ENCODE data around the gene AUTS2.

AUTS2 gene

DNA sequence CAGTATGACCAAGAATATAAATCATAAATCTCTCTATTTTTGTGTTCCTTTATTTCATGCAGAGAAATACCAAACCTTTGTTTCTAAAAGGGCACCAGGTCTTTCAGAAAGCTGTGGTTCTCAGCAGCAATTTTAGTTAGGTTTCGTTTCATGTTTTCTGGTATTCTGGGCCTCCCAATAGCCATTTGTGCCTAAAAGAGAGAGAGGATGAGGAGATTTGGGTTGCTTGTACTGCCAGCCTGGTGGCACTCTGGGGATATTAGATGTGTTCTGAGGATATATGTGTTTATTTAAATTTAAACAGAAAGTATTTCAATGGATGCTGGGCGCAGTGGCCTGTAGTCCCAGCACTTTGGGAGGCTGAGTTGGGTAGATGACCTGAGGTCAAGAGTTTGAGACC lies 471.7 kb downstream of the AUTS2 start:
- no peak for DNase-seq (ENCODE audit: low spot score)

DNA sequence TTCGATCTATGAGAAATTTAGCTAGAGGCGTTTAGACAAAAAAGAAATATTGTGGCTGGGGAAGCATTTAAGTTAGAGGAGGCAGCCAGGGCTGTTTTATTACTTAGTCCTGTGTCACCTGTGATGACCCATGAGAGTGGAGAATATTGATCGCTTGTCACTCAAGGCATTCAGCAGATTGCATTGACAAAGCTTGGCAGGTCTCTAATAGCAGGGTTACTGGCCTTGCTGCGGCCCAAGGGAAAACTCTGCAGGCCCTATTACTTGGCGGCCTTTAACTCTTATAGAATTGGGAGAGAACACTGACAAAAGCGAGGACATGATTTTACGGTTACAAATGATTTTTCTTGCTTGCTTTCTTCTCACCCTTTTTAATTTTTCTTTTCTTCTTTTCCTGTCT lies 473.5 kb downstream of the AUTS2 start:
- no peak for DNase-seq (ENCODE audit: low spot score)

DNA sequence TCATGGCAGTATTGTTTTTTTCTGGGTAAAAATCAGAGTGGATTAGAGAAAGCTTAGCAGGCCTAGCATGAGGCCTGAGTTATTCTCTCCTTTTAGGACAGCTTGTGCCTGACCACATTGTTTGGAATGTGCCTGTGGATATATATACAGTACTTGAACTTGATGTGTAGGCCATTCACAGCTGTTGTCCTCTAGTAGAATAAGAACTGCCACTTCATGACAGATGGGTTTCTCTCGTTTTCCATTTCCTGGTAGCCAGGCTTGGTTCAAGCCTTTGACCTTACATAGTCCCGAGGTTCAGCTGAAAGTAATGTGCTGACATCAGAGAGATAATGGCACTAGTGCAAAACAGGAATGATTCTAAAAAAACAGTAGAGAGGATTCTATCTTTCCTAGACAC lies 473.9 kb downstream of the AUTS2 start:
- no peak for DNase-seq (ENCODE audit: low spot score)

DNA sequence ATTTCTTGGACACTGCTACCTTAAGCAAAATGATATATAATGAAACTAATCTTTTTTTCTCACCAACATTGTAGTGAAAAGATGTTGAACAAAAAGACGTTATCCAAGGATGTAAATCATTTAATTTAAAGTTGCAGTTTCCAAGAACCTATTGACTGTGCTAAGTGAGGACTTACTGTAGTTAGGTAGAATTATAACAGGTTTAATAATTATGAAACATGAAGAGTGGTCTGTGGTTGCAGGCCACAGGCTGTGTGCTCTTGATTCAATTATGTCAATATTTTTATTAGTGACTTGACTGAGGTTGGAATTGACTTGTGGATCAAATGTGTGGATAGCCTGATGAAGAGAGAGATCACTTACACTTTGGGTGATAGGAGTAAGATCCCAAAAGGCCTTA lies 478.1 kb downstream of the AUTS2 start:
- no peak for DNase-seq (ENCODE audit: low spot score)

DNA sequence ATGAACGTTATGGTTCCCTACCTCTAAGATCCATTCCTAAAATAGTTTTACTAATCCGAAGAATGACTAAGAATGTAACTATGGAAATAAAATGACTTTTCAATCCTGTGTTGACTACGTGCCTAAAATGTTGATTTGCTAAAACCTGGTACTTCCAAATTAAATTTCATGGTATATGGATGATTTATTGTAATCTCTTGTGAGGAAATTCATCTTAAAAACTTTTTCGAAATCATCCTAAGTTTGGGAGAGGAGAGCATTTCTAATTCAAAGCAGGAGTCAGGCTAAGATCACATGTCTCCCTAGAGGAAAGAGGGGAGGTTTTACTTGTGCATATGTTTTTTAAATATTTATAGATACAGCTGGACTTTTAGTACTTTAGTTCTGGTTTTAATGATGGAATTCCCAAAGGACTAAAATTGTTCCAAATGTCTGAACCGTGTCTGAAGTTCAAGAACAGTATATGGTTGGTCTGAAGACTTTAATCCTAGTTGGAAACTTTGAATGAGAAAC lies 483.9 kb downstream of the AUTS2 start:
- DNase-seq (ENCODE audit: low spot score): no peak

DNA sequence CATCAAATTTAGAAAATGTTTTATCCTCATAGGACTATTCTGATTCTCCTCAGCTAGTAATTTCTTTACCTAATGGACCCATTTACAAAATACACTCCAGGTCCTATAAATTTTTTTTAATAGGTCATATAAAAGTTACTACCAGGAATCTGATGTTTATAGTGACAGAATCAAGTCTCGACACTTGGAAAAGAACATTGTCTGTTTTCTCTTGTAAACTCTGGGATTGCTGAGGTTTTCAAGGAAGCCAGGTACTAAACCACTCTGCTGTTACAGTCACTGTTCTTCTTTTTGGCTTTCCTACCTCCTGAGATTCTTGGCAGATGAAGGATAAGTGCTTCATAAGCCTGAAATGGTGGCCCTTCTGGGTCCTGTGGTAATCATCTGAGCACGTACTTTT lies 493.1 kb downstream of the AUTS2 start:
- DNase-seq (ENCODE audit: low spot score): no peak

DNA sequence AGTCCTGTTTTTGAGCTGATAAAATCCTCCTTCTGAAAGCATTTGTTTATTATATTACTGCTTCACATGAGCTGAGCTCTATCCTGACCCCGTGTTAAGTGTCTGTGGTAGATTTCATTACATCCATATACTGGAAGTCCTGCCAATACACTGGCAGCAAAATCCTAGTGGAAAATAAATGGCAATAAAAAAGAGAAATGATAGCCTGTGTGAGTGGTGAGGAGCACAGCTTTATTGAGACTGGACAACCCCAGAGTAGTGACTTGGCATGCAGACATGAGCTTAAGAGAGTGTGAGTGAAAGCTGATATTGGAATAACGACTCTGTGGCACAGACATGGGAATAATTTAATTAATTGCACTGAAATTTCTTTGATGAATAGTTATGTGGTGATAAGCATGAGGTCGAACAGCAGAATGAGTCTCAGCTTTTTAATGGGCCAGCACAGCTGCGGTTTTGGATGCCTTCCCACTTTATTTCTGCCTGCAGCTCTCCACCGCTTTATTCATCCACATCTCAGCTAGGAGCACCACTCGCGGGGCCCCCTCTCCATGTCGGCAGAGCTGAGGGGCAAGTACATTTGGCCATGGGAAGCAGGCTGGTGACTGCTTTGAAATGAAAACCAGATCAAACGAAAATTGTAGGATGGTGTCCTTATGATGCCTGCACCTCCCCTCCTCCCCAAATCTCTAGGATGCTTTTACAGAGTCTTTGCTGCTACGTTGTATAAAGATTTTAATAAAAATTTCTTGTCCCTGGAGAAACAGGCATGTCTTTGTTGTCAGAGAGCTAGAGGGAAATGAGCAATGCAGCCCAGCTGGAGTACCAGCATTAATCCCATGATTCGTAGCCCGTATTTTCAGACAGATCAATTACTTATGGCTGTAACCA lies 494.3 kb downstream of the AUTS2 start:
- DNase-seq (ENCODE audit: low spot score): no peak

DNA sequence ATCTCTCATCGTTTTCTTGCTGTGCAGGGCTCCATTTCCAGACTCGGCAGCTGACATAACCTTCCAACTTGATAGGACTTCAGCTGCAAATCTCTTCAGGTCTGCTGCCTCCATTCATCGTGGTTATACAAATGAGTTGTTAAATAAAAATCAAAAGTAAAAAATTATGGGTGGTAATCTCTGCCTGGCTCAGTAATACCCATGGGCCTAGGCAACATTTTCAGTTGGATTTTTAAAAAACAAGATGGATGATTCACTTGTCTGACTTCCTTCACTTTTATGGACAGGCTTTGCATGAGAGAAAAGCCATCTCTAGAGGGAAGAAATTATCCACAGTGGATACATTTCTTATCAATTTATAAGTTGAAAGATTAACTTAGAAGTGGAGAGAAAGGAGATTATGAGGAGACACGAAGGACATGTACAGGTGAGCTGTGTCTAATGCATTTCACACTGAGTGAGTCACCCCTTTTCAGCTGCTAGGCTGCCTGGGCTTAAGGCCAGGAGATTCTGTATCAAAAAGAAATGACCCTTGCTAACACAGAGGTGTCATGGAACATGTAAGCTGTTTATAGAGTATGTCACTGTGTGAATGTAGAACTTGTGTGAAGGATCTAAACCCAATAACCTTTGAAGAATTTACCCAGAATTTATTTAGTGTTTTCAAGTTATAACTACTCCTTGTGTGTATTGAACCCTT lies 495.1 kb downstream of the AUTS2 start:
- DNase-seq (ENCODE audit: low spot score): no peak

DNA sequence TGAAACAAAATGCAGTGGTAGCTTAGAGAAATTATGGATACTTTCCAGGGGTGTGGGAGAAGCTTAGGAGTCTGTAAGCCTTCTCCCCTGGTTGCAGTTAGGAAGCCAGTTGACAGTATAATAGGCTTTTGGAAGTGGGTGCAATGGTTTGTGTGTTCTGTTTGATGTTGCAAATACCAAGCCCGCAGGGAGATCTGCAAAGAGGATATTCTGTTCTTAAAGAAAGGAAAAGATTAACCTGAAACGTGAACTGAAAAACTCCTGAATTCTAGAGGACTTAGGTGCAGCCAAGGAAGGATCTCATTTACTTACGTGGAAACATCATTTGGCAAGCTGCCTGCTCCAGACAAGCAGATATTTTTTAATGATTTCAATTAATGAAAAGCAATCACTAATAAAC lies 496.6 kb downstream of the AUTS2 start:
- DNase-seq (ENCODE audit: low spot score): no peak

DNA sequence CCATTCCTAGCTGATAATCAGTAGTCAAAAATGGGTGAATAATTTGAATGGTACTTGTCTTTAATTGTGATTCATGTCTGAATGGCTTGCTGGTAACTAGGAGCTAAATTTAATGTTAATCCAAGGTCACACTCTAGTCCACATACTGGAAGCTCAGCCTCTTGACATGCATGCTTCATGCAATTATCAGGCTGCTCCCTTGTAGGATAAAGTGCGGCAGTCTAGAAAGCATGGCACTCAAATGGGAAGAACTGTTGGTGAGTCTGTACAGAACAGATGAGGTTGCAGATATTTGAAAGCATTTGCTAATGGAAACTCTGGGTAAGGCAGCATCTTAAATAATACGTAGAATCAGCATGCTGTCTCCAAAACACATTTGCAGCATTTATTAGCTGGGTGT lies 499.4 kb downstream of the AUTS2 start:
- DNase-seq (ENCODE audit: low spot score): no peak

DNA sequence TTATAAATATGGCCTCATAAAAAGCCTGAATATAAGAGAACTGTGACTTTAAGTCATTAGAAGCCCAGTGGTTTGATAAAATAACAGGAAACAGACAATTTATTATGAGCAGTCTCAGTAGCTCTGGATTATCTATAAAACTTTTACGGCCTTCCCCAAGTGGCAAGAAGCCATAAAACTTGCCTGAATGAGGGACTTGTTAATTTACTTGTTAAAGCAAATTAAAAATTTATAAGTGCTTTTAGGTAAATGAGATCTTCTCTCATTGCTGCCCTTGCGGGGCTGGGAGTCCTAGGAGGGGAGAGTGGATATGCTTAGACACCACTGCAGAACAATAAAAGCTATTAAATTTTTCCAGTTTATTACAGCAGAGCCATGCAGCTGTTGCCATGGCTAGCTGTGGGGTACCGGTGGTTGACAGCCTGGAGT lies 499.9 kb downstream of the AUTS2 start:
- no peak for DNase-seq (ENCODE audit: low spot score)

DNA sequence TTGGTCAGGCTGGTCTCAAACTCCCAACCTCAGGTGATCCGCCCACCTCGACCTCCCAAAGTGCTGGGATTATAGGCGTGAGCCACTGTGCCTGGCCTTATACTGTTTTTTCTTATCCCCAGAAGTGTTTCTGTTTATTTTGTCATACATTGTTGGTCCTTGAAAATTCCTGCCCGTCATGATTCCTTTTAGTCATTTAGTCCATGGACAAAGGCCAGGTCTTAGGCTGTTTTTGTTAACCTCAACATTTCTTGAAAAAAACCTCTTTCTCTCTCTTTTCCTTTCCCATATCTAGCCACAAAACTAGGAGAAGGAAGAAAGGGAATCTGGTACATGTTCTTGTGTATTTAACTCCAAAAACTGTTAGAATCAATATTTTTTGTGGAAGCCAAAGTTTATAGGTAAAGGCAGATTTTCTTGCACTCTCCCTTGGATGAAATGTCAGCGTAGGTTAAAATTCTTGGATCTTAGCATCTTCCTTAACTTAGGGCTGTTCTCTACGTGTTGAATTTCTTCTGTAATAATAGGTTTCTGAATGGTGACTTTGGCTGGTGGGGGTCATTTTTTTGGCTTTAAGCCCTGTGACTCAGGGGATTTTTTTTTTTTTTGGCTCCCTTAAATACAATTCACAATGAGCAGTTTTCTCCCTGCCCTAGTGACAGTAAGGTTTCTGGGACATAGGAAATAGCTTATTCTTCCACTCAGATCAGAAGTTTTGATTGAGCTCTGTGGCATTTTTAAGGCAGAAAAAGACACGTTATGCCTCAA lies 500.8 kb downstream of the AUTS2 start:
- no peak for DNase-seq (ENCODE audit: low spot score)

DNA sequence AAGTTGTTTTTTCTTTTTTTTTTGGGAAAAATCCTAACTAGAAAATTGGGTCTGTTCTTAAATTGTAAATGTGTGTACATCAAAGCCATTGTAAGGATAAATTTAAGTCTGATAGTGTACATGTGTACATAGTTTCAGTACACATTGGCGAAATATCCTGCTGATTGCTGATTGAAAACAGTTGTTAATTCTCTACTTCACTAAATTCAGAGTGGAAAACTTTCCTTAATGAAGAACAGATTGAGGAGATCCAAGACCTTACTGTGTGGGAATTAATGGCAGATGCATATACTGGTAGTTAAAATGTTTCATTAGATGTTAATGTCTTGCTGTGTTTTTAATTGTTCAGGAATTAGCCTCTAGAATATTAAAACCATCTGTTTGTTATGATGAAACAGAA lies 506.0 kb downstream of the AUTS2 start:
- DNase-seq (ENCODE audit: low spot score): no peak

DNA sequence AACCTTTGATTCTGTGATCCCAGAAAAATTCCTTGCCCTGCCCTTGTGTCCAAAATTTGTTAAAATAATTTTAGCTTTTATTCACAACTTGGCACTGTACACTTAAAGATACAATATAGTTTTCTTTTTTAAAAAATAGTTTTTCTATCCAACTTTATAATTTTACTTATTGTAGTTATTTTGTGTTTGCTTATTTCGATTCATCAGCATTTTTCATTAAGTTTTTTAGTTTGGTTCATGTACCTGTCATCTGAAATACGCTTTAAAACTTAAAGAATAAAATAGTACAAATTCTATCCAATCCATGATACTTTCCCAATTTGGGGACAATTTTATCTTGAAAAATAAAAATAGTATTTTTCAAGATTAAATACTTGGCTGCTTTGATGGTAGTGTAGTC lies 514.8 kb downstream of the AUTS2 start:
- DNase-seq (ENCODE audit: low spot score): no peak

DNA sequence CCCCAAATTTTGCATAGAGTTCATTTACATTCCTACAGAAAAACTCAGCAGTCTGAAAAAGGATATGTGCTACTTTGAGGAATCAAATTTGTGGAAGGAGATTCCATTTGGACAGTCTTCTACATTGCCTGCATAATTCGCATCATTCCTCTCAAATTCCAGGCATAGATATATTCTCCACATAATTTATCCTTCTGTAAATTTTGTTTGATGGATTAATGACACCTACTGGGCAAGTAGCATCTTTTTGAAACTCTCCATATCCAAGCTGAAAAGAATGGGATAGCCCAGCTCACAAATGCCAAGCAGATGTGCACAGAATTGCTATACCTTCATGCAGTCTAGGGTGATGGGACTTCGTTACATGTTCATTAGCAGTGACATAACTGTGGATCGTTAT lies 515.3 kb downstream of the AUTS2 start:
- no peak for DNase-seq (ENCODE audit: low spot score)

DNA sequence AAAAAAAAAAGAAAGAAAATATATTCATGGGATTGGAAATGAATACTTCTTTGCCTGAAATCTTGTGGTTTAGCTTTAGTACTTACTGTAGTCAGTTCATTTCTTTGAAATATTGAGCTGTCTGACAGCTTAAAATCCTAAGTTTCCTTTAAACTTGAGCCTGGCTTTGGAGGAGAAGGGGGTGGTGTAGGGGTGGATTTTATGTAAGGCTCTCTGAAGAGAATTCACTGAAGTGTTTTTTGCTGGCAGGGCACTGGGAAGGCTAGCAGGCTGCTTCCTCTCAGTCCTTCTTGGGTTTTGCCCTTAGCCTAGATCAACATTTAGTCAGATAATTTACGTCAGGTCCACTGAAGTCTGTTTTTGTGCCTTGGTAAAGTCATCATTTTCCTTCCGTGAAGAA lies 516.5 kb downstream of the AUTS2 start:
- DNase-seq (ENCODE audit: low spot score): no peak

DNA sequence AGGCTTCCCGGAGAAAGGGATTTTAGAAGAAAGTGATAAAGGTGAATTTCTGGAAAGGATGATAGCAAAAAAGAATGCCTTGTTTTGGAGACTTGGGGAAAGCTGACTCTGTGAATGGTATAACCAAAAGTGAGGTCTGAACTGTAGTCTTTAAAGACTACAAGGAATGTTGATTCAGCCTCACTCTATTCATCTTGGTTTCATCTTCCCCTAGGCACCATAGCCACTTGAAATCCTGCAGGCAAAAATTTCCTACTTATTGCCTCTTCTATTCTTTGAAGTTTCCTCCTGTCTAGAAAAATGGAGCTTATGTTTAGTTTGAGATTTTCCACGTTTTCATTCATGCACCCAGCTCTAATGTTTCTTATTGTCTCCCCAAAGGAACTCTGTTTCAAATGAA lies 518.0 kb downstream of the AUTS2 start:
- no peak for DNase-seq (ENCODE audit: low spot score)

DNA sequence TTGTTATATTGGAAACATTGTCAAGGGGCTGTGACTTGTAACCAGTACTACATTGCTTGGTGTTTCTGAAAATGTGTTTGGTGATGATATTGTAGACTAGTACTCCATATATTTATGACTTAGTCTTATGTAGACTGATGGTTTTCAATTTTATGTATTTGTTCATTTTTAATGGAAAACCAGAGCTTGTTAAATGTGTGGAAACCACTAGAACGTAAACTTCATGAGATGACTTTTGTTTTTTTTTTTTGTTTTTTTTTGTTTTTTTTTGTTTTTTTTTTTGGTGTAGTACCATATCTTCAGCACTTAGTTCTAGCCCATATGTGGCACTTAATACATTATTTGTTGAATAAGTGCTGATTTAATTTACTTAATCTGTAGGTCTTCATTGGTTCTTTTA lies 518.6 kb downstream of the AUTS2 start:
- DNase-seq (ENCODE audit: low spot score): no peak

DNA sequence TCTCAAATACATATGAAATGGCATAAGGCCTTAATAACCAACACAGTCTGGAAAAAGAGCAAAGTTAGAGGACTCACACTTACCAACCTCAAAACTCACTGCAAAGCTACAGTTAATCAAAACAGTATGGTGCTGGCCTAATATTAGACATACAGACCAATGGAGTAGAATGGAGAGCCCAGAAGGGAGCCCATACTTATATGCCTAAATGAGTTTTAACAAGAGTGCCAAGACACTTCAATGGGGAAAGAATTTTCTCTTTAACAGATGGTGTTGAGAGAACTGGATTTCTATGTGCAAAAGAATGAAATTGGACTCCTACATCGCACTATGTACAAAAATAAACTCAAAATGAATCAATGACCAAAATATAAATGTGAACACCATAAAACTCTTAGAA lies 522.6 kb downstream of the AUTS2 start:
- no peak for DNase-seq (ENCODE audit: low spot score)

DNA sequence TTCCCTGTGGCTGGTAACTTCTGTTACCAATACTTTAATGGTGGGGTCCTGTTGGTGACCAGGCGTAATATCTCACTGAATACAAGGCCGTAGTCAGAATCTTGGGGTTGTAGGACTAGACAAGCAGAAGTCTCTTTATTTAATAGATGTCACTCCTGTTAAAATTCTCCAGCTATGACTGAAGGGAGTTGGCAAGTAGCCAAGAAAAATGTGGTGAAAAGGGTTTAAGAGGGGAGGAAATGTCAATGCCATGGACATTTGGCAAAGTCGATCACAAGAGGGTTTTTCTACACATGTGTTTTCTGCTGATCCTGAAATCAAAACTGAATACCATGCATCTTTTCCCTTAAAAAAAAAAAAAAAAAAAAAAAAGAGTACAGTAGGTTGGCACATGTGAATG lies 533.5 kb downstream of the AUTS2 start:
- DNase-seq (ENCODE audit: low spot score): no peak

DNA sequence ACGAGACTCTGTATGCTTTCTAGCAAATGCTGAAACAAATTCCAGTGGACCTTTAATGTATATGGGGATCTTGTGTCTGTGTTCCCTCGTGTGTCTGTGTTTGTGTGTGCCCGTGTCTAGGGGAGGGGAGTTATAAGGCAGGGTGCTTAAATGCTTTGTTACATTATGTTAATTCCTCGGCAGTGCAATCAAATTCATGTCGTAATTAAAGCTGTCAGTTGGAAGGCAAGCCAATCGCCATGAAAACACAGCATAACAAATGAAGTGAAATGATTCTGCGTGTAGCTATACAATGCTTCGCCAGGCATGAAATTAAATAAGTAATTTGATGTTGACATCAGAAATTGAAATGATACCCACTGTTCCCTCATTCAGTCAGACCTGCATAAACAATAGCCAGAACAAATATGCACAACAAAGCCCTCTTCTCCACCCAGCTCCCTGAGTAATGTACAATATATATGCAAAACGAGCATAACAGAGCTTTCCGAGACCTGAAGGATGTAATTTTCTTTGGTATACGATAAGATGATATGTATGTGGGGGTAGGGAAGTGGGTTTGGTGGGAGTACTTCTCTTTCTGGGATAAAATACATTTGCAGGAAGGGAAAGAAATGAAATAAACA lies 534.1 kb downstream of the AUTS2 start:
- DNase-seq (ENCODE audit: low spot score): no peak
